NCI-H2227 (cell line): ENCODE measurements around the gene PLEKHO2.
A peak's percentile ranks its signal among the peaks of the same experiment; 100 is the strongest.

Experiments used
- DNase-seq: peaks from one replicate; lab custom pipeline; 2025; ENCODE audit not compliant: unreplicated experiment; lab: John Stamatoyannopoulos, UW

PLEKHO2 gene

DNA sequence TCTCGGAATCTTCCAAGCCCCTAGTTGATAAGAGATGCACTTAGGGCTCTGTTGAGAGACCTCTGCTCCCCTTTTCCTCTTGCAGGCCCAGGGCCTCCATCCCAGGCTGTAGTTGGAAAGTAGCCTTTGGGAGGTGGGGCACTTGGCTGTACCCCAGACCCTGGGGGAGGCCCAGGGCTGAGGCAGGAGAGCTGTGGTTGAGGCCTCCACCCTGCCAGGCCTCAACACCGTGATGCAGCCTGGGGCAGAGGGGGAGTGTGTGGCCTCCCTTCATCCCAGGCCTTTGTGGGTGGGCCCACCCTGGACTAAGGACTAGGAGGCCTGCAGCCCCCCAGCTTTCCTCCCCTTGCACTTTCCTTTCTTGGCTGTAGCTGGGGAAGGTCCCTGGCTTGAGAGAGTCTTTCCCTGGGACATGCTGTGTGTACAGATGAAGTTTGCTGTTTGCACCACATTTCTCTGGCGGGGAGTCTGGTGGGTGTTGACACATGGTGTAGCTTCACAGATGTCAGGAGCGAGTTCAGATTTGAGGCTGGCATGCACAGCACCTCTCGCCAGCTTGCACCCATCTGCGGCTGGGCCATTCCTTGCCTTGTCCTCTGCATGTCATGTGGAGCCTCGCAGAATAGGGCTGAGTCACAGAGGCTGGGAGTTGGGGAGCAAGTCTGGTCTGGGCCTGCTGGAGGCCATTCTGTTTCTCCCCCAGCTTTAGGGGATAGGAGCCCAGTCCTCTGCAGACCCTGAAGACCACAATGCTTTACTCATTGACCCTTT is 13.7 kb downstream of the PLEKHO2 start:
- no peak for DNase-seq

DNA sequence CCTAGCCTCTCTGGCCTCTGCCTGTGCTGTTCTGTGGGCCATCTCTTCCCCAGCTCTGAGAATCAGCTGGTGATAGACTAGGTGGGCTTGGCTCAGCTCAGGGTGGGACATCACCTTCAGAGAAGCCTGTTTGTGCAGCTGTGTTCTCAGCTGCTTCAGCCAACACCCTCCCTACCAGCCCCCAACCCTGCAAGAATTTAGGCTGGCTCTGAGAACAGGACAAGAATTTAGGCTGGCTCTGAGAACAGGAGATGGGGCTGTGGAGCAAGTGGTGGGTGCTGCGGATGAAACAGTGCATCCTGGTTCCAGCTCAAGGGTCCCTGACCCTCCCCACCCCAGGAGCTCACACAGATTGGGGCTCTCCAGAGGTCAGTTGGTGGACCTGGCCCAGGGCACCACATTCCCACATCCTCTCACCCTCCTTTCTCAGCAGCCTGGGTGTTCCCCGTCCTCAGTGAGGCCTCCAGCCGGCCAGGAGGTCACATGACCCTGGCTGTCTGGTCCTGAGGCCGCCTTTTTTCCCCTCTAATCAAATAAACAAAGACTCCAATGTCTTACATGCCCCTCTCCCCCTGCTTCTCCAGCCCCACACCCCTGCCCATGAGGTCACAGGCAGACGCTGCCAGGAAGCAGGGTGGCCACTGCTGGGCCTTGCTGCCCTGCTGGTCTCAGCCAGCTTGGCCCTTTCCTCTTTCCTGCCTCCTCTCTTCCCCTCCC is 14.9 kb downstream of the PLEKHO2 start:
- no peak for DNase-seq

DNA sequence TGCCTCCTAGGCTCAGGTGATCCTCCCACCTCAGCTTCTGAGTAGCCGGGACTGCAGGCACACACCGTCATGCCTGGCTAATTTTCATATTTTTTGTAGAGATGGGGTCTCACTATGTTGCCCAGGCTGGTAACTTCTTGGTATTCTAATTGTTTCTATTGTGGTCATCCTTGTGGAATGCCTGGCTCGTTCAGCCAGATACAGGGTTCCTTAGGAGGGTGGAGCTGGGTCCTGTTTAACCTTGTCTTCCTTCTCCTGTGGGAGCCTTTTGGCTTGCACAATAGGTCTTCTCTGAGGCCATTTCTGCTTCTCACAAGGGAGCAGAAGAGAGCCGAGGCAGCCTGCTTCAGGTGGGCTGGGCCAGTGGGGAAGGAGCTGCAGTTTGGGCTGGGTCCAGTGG is 15.7 kb downstream of the PLEKHO2 start:
- DNase-seq = no peak

DNA sequence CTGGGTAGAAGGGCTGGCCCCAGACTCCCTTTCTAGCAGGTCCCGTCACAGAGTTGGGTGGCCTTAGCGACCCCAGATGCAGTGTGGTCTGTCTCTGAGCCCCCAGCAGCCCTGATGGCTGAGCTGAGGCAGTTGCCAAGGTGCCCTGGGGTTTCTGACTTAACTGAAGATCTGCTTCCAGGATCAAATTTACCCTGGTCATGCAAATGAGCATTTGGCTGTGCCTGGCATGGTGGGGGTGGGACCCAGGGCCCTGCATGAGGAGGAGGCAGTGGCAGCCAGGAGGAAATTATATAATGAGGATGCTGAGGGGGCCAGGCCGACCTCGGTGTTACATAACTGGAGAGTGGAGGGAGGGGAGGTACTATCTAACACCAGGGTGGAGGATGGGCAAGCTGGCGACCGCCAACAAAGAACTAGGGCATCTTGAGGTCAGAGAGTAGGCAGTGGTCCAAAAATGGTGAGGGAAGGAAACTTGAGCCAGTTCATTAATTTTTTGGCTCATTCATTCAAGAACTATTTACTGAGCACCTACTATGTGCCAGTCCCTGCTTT is 16.4 kb downstream of the PLEKHO2 start:
- DNase-seq = peak; percentile 5

DNA sequence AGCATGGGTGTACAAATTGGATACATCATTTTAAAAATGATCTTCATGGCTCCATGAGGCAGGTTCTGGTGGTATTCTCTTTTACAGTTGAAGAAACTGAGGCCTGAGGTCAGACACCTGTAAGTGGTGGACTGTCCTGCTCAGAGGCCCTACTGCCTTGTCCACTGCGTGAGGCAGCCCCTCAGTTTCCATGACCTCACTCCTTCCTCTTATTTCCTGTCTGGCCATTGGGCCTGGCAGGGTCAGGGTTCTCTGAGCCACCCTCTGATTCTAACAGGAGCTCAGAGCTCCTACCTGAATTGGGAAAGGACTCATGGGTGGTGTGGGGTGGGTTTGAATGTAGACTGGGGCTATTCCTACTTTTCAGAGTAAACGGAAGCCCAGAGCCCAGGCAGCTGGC is 17.5 kb downstream of the PLEKHO2 start:
- DNase-seq = no peak

DNA sequence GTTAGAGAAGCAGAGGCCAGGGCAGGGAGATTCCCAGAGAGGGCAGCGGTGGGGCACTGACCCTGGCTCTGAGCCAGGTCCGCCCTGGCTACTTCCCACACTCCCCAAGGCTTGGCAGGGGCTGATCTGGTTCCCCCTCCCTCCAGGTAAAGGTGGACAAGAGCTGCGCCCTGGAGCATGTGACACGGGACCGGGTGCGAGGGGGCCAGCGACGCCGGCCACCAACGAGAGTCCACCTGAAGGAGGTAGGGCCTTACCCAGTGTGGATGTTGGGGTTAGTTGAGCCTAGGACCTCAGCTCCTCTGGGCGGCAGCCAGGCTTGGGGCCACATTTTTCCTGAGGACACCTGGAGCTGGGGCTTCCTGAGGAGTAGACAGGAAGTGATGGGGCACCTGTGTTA is 19.6 kb downstream of the PLEKHO2 start:
- no peak for DNase-seq

DNA sequence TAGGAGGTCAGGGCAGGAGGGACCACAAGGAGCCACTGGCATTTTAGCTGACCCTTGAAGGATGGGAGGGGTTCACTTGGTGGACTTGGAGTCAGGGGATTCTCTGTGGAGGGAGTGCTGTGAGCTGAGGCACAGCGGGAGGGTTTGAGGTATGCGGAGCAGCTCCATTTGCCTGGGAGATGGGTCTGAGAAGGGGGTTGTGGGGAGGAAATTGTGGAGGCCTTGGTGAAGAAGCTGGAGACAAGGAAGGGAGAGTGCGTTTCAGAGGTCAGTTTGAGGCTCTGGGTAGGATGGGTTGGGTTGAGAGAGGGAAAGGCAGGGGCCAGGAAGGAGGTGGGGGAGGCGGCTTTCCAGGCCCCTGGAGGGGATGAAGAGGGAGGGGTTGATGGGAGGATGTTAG is 20.2 kb downstream of the PLEKHO2 start:
- no peak for DNase-seq

DNA sequence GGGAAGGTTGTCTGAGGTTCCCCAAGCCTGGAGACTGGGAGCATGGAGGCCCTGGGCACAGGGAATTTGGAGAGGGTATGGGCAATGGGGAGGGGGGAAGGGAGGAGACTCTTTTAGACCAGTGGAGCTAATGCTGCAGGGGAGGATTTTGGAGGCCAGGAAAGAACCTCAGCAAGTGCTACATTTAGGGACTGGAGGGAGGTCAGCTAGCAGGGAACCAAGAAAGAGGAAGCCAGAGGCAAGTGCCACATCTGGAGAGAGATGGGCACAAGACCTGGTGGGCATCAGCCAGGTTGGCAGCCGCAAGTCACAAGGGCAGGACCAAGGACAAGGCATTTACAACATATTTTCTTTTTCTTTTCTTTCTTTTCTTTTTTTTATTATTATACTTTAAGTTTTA is 20.7 kb downstream of the PLEKHO2 start:
- DNase-seq = no peak

DNA sequence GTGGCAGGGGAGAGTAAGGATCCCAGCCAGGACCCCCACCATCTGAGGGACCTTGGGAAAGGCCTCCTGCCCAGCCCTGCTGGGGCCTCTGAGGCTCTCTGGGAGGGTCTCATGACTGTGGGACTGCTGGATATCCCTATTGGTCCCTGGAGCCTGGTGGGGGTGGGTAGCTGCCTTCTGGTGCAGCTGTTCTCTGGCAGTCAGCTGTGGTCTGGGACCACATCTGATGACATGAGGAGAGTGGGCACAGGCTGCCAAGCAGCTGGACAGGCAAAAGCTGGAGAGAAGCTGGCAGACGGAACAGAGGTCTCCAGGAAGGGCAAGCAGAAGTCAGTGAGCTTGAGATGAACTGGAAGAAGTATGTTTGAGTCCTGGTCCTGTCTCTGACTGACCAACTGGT is 22.4 kb downstream of the PLEKHO2 start:
- no peak for DNase-seq

DNA sequence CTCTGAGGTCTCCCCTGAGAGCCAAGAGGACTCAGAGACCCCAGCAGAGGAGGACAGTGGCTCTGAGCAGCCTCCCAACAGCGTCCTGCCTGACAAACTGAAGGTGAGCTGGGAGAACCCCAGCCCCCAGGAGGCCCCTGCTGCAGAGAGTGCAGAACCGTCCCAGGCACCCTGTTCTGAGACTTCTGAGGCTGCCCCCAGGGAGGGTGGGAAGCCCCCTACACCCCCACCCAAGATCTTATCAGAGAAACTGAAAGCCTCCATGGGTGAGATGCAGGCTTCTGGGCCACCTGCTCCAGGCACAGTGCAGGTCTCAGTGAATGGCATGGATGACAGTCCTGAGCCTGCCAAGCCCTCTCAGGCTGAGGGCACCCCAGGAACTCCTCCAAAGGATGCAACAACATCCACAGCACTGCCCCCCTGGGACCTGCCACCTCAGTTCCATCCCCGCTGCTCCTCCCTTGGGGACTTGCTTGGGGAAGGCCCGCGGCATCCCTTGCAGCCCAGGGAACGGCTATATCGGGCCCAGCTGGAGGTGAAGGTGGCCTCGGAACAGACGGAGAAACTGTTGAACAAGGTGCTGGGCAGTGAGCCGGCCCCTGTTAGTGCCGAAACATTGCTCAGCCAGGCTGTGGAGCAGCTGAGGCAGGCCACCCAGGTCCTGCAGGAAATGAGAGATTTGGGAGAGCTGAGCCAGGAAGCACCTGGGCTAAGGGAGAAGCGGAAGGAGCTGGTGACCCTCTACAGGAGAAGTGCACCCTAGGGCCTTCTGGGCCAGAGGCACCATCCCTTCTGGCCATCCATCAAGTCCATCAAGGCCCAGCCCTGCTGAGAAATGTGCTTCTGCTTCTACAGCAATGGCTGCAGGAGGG is 23.6 kb downstream of the PLEKHO2 start:
- no peak for DNase-seq

DNA sequence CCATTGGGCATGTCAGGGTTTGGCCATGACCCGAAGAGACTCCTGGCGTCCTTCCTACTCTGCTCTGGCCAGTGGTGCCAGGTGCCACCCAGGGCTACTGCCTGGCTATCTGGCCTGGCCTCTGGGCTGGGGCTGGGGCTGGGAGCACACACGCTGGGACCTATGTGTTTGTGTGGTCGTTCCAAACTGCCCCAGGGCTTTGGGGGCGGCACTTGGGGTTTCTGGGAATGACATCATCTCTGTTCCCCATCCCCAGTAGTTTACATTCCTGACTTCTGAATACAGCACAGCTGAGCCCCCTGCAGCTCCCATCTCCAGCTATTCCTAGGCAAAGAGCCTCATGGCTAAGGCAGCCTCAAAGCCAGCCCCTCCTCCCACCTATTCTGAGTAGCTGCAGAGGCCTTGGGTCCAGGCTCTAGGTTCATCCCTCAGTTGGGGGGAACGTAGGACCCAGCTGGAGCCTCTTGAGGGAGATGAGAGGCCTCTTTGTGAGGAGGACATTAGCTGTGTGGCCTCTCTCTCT is 24.3 kb downstream of the PLEKHO2 start:
- no peak for DNase-seq

DNA sequence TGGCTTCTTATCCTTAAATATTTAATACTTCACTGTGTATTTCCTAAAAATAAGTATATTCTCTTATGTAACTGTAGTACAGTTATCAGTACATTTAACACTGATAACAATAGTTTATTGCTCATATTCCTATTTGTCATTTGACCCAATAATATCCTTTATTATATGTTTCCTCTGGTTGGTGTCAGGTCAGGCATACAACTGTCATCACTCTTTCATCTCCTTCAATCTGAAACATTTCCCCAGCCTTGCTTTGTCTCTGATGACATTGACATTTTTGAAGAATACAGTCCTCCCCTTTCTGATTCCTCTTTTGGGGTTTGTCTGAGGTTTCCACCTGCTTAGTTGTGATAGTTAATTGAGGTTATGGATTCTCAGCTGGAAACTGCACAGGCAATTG is 27.8 kb downstream of the PLEKHO2 start:
- no peak for DNase-seq

DNA sequence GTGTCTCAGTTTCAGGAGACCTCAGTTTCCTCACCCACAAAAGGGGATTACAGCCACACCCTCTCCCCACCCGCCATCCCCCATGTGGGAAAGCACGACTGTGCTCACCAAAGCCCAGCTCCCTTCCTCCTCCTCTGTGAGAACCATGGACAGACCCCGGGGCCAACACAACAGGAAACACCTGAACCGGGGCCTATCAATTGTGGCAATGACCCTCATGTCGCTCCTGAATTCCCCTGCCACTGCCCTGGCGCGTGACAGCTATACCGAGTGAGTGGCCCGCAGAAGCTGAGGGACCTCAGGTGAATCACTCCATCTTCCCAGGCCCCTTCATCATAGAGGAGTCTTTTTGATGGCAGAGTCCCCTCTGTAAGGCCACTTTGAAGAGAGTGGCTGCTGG is 28.6 kb downstream of the PLEKHO2 start:
- DNase-seq = no peak

DNA sequence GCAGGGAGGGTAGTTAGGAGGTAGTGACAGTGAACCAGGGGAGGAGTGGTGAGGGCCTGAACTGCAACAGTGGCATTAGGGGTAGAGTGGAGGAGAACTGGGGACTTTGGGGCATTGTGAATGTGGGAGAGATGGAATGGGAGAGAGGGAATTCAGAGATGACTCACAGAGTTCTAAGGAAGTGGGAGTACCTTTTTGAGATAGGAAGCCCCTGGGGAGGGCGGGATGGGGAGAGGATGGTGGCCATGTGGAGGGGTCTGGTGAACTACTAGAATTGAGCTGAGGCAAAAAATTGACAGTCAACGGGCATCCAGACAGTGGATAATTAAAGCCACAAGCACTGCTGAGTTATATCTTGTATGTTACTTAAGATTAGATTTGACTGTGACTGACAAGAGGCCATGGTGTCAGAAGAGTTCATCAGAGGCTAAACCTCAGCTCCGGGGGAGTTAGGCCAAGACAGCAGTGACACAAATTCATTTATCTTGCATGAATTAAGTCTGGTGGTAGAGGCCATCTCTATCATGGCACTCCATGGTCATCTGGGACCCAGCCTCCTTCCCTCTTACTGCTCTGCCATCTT is 34.0 kb downstream of the PLEKHO2 start:
- no peak for DNase-seq

DNA sequence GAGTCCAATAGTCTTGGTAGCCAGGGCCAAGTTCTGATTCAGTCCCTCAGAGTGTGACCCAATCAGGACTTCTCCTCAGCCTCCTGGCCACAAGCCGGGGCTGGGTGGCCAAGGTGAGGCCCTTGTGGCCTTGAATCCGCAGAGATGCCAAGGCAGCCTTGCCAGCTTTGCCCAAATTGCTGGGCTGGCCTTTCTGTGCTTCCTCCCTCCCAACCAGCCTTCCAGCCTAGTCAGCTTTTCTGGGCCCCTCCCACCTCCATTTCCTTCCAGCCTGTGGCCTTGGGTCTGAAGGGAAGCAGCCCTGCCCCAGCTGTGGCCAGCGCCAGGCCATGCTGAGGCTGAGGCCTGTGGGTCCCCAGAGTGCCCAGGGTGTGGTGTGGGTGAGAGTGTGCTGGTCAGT is 35.7 kb downstream of the PLEKHO2 start:
- DNase-seq = no peak

DNA sequence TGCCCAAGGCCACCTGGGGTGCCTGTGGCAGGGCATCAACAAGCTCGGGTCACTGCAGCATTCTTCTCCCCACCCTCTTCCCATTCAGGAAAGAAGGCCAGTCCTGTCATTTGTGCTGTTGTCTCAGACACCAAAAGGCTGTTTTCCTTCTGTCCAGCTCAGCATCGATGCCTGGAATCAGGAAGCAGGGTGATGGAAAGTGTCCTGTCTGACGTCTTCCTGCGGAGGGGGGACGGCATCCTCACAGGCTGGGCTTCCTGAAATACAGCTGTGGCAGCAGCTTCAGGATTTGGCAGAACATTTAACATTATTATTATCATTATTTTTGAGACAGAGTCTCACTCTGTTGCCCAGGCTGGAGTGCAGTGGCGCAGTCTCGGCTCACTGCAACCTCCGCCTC is 37.0 kb downstream of the PLEKHO2 start:
- DNase-seq = no peak

DNA sequence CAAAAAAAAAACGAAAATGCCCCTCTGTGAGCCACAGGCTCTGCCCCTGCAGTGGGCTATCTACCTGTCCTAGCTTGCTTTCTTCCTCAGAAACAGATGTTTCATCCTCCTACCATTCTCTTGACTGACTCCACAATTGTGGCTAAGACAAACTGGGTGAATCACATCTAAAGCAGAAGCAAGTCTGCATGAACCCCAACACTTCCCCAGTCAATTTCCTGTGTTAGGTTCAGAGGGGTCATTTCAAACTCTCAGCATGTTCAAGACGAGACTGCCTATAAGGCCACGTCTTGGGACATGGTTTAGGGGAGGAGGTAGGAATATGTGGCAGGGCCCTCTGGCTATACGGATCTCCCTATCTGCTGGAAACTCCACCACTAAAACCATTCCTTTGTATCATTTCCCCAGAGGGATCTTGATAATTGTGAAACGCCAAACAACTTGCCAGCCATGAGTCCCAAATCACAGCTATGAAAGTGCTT is 41.4 kb downstream of the PLEKHO2 start:
- no peak for DNase-seq

DNA sequence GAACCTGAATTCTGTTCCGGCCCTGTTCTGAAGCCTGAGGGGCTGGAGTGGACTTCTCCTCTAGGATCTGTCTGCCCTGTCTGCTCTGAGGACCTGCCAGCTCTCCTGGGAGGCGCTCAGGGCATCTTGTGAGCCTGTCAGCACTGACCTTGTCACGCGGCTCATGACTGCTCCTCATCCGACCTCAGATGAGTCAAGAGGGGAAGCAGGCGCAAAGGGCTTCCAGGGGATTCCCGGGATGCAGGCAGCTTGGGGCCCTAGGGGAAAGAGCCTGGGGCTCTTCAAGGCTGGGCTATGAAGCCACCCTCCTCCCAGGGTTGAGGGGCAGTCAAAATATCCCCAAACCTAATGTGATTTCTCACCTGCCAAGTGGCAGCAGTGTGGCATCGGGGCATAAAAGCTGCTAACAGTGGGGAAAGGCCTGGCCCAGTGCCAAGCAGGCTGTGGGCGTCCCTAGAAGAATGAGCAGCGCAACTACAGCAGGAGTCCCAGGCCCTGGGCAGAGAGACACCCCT is 42.3 kb downstream of the PLEKHO2 start:
- DNase-seq = peak; percentile 63

DNA sequence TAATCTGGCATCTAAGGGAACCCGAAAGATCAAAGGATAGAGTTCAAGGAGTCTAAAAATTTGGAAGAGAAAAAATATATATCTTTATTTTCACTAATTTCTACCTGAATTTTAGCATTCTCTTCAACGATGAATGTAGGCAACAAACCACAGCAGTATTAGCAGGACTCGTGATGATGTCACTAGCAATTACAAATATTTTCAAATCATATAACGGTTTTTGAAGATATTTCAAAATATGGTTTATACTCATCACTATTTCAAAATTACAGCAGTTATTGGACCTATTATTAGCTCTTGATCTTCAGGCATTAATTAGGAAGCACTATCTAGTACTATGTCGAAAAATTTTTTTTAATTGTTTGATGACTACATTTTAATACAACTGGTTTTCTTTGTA is 43.0 kb downstream of the PLEKHO2 start:
- DNase-seq = no peak

DNA sequence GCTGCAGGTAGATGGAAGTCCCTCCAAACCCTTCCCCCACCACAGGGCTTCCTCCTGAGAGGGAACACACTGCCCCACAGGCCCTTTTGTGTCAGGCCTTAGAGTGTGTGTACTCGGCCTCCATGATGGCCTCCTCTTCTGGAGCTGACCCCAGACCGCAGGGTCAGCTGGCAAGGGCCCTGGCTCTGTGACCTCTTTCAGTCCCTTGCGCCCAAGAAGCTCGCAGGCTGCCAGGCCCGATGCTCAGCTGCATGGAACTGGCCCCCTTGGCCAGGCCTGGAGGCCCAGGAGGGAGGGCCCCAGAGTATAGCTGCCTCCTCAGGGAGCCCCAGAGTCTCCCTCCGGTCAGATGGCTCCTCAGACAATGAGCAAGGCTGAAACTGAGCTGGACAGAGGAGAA is 46.6 kb downstream of the PLEKHO2 start:
- DNase-seq = no peak

DNA sequence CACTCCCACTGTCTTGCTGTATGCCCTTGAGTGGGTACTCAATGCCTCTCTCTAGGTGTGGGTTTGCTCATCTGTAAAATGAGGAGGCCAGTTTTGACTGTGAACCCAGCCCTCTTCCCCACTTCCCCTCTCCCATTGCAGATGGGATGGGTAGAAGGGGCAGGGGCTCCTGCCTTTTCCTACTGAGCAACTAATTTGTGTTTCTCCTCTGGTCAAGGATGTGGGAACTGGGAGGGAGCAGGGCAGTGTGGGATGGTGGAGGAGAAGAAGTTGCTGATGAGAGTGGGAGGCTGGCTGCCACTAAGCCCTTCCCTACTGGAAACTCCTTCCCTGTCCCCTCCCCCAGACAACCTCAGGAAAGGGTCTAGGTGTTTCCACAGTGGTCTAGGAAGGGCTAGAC is 49.8 kb downstream of the PLEKHO2 start:
- no peak for DNase-seq
